Right lung (tissue), 10 donors: ENCODE results near the gene SLC45A2. TPM values are rescaled to one million over a fixed set of nuclear protein-coding genes. Genes with fewer than 3 reads are reported as not detected.
"Not testable (repeated sequence)": the region's sequence is repeated elsewhere in the genome, so short reads cannot be mapped to it uniquely, and the experiment has no call there.

Experiments used
- DNase-seq, 2 donors: peaks; one replicate each; pipeline ENCODE4 v3.0.0-alpha.2; 2013
- long read RNA-seq, 8 donors: transcript quantifications; one replicate each; lab custom pipeline, GENCODE V29; 2026
- polyA plus RNA-seq, 5 donors: library from polyadenylated mRNA; unstranded; fragments of 120-200 nt; gene quantifications; one replicate each; pipeline versions ENCODE4 v1.2.1 to v1.2.3, GENCODE V29; 2013; ENCODE audit warnings: inconsistent platforms in 1 of 5, low replicate concordance in 1 of 5; ENCODE audit not compliant: insufficient read length in 5 of 5, insufficient read depth in 1 of 5

Gene SLC45A2
- under 1 TPM in 4 of 5 donors, not detected in 1; 0.10 to 0.28 (median 0.15) TPM for polyA plus RNA-seq
- long read RNA-seq, donor 1 = 0 reads
- long read RNA-seq, donor 2 = 0 reads
- long read RNA-seq, donor 3 = 0 reads
- long read RNA-seq, donor 4 = 0 reads
- long read RNA-seq, donor 5 = 0 reads
- long read RNA-seq, donor 6 = 0 reads
- long read RNA-seq, donor 7 = 0 reads
- long read RNA-seq, donor 8 = 0 reads

DNA sequence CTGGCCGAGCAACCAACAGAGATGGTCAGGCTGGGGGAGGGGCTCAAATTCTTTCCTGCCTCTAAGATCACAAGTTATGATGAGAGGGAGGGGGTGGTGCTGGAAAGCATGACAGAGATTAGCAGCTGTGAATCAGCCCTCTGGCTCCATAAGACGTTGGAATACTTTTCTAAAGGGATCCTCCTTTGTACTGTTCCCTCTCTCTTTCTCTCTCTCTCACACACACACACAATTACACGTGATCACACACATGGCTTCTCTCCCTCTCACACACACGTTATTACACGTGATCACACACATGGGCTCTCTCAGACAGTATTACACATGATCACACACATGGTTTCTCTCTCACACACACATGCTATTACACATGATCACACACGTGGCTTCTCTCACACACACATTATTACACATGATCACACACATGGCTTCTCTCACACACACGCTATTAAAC lies at the start of gene SLC45A2:
Gene SLC45A2 (minus strand): TSS at position 23 of the 454 bp plus-strand sequence. CDS start 110 bp downstream, outside the sequence.
- no peak for DNase-seq

DNA sequence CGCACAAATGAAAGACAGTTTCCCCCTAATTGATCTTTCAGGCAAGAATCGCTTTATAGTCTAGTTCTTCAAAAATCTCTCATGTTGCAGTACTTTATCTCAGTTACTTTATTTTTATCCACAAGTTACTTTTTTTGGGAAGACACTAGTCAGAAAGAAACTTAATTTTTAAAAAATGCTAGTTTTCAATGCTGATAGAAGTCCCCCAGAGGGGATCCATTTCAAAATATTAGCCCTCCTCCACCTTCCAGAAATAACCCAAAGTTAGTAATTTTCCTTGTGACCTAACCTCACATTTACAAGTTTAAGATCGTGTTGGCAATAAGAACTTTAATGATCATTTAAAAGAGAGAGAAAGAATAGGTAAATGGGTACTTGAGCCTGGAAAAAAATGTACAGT lies 47.5 kb upstream of the SLC45A2 start:
- no peak for DNase-seq

GRCh38 chr5:34031117-34031516 lies 46.6 kb upstream of the SLC45A2 start:
- no peak for DNase-seq

DNA sequence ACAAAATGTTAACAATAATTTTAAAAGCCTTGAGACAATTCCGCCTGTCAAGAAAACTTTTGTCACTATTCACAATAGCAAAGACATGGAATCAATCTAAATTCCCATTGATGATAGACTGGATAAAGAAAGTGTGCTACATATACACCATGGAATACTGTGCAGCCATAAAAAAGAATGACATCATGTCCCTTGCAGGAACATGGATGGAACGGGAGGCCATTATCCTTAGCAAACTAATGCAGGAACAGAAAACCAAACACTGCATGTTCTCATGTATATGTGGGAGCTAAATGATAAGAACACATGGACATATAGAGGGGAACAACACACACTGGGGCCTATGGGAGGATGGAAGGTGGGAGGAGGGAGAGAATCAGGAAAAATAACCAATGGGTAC lies 46.1 kb upstream of the SLC45A2 start:
- not testable (repeated sequence) for DNase-seq

DNA sequence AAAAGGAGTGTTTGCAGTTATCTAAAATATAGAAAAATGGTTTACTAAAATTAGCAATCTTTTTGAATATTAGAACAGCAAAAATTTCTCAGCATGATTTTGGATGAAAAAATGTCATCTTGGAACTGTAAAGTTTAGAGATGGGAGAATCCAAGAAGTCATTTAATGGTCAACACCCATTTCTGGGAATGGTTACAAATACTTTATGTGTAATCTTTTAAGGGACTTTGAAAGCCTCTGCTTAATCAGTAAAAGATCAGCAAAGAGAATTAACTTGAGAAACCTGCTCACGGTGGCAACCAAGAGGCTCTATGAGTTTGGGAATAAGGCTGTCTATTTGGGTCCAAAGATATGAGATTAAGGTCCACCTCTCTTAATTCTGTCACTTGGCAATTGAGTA lies 45.6 kb upstream of the SLC45A2 start:
- DNase-seq = no peak

- no peak for DNase-seq
Observed at GRCh38 chr5:34028349-34028748, 43.9 kb upstream of the SLC45A2 start.

DNA sequence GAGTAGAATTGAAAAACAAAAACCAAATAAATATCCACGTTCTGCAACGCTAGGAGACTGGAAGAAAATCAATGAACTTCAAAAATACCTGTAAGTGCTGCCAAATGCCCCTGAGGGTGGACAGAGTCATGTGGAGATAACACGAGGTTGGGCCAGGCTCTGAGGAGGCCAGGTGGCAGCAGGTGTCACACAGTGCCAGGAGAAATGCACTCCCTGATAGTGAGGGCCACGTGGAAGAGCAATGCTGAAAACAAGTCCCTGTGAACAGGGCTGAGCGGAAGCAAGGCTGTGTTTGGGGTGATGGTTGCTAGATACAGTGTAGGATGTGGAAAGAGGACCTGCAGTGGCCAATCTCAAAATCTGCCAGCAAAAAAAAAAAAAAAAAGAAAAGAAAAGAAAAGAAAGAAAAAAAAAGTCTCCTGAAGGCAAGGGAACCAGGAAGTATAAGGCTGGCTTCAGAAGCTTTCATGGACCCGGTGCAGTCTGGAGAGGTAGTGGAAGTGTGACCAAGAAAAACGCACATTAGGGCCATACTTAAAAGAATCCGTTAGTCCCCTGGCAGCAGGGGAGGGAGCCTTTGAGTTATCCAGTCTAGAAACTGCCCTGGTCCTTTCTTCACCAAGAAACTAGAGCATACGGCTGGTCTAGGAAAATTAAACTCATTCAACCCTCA lies 41.7 kb upstream of the SLC45A2 start:
- DNase-seq = no peak

GRCh38 chr5:34022121-34022705 lies 37.7 kb upstream of the SLC45A2 start:
- DNase-seq = no peak

GRCh38 chr5:34021334-34021733 lies 36.8 kb upstream of the SLC45A2 start:
- DNase-seq = no peak

- DNase-seq = no peak
Observed at GRCh38 chr5:34020726-34021125, 36.2 kb upstream of the SLC45A2 start.

GRCh38 chr5:34017254-34017653 lies 32.8 kb upstream of the SLC45A2 start:
- no peak for DNase-seq

GRCh38 chr5:34016750-34017149 lies 32.3 kb upstream of the SLC45A2 start:
- no peak for DNase-seq

- no peak for DNase-seq
Observed at GRCh38 chr5:34016222-34016621, 31.7 kb upstream of the SLC45A2 start.

GRCh38 chr5:34015120-34015822 lies 30.8 kb upstream of the SLC45A2 start:
- DNase-seq = no peak

- DNase-seq = no peak
Observed at GRCh38 chr5:34014626-34015025, 30.1 kb upstream of the SLC45A2 start.

- no peak for DNase-seq
Observed at GRCh38 chr5:34013547-34013946, 29.1 kb upstream of the SLC45A2 start.

GRCh38 chr5:34012791-34013190 lies 28.3 kb upstream of the SLC45A2 start:
- DNase-seq = peak; percentile 74 to 76

DNA sequence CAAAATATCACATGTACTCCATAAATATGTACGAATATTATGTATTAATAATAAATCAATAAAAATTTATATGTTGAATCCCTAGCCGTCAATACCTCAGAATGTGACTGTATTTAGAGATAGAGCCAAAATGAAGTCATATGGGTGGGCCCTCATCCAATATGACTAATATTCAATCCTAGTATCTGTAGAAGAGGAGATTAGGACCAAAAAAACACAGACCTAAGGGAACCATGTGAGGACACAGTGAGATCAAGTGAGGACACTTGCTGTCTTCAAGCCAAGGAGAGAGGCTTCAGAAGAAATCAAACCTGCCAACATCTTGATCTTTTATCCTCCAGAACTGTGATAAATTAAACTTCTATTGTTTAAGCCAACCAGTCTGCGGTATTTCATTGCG lies 27.0 kb upstream of the SLC45A2 start:
- DNase-seq = no peak

- not testable (repeated sequence) for DNase-seq
Observed at GRCh38 chr5:34010146-34010545, 25.7 kb upstream of the SLC45A2 start.

DNA sequence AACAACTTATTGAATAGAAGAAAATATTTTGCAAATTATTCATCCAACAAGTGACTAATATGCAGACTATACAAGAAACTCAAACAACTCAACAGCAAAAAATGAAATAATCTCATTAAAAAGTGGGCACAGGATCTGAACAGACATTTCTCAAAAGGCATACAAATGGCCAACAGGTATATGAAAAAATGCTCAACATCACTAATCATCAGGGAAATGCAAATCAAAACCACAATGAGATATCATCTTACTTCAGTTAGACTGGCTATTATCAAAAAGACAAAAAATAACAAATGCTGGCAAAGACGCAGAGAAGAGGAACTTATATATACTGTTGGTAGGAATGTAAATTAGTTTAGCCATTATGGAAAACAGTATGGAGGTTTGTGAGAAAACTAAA lies 25.1 kb upstream of the SLC45A2 start:
- no peak for DNase-seq

DNA sequence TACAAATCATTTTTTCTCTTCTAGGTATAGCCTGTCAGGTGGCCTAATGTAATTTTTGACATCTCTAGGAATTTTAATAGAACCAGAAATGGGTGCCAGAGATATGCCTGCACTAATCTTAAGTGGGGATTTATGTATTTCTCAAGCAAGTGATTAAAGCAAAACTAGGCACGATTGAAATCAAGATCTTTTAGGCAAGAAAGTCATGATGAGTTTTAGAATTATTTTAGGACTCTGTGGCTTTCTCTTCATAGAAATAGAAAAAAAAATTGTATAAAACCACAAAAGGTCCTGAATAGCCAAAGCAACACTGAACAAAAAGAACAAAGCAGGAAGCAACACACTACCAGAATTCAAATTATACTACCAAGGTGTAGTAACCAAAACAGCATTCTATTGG lies 24.3 kb upstream of the SLC45A2 start:
- DNase-seq = peak in 1 of 2 donors; percentile 15
